OCI-M2 (cell line): ENCODE results near the gene CRYBB3.

ENCODE experiments used
- DNase-seq: peaks from one replicate; lab custom pipeline; 2025; ENCODE audit not compliant: unreplicated experiment; lab: John Stamatoyannopoulos, UW

The CRYBB3 gene

DNA sequence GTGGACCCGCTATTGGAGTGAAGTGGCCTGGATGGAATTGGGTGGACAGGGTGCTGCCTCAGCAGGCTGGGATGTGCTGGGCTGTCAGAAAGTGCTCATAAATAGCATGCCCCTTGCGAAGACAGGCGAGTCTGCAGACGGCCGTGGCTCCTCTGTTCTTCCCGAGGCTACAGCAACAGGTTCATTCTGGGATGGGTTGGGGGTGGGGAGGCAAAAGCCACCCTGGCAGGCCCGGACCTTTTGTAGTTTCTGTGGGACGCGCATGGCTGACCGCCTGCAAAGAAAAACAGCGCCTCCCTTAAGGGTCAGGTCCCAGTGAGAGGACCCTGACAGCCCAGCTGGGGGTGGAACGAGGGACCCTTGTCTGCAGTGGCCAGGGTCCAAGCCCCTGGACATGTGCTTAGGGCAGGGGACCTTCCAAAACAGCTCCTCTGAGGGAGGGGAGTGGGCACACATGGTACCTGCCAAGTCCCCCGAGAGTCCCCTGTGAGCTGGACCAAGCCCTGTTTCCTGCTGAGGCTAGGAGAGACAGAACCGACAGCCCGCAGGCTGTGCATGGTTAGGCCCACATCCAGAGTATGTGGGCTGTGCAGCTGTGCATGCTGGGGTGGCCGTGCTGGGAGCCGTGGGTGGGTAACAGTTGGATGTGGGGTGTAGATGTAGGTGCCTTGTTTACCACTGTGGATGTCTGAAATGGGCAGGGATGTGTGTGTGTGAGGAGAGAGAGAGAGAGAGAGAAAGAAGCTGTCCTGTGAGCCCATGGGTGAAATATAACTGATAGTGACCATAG lies at the start of gene CRYBB3:
CRYBB3 (plus strand) TSS at position 128 of the 790 bp plus-strand sequence. CDS start 1,539 bp downstream, outside the sequence.
- no peak for DNase-seq

DNA sequence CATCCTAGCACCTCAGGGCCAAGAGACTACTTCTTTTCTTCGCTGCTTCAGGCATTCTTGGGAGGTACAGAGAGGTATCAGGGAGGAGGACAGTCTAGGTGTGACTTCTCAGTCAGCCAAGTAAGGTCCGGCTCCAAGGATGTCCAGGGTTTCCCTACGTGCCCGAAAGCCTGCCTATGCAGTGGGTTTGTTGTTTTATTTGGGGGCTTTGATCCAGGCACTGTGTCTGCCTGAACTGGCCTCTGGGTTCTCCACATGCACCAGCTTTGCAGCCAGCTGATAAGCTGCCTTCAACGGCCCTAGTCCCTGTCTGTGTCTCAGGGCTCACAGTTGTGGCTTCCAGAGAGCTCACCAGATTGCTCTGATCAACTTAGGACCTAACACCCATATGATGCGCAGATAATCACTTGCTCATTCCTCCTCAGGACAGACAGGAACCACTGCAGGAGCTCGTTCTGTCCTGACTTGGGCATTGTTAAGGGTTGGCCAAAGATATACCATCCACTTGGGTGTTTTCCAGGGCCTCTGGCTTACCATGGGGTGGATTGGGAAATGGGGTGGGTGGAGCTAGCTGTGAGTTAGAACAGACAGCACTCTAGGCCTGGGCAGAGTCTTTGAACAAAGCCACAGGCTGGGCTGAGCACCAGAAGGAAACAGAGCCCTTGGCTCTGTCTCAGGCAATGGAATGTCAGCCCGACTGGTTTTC lies 45.5 kb upstream of the CRYBB3 start:
- peak; percentile 12 for DNase-seq

- DNase-seq = no peak
Observed at GRCh38 chr22:25154667-25154999, 45.0 kb upstream of the CRYBB3 start.

DNA sequence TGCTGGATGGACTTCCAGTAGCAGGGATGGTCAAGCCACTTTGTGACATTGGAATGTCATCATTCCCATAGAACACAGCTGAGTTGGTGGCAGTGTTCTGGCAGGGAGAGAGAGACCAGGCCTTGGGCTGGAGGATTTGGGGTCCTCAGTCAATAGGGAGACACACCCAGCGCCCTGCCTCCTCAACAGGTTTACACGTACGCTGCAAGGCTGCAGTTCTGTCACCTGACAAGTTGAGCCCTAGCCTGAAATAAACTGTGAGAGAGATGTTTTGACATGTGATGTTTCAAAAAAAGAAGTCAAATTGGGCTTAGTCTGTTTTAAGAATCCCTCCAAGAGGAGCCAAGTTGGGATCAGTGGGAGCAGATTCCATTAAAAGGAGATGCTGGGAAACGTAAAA lies 42.9 kb upstream of the CRYBB3 start:
- DNase-seq = no peak

- DNase-seq = no peak
Observed at GRCh38 chr22:25159028-25159427, 40.6 kb upstream of the CRYBB3 start.

DNA sequence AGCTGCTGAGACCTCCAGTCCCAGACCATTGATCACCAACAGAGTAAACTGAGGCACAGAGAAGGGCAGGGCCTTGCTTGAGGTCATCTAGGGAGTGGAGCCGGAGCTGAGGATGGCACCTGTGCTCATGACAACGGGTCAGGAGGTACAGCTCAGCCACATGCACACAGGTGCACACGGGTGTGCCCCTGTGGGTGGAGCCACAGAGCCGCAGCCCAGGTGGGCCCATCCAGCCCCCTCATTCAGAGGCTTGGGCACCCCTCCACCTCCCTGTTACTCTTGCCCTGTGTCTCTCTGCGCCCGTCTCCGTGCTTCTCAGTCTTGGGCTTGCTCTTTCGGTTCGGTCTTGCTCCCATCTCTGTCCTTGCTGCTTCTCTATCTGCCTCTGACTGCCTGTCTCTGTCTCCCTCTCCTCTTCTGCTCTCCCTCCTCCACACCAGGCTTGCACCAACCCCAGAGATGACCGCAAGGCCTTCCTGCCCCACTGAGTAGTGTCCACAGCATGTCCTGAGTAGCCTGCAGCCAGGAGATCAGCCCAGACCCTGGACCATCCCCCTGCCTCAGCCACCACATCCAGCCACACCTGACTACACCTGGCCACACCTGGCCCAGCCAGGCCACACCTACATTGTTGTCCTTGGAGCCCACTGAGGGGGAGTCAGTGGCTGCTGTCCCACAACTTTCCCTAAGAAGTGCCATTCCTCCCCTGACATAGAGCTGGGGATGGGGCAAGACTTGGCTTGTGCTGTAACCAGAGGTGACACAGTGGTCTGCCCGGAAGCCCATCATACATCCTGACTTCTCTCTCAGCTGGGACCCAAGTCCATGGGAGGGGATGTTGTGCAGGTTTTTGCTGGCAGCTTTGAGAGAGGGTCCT lies 39.3 kb upstream of the CRYBB3 start:
- no peak for DNase-seq

DNA sequence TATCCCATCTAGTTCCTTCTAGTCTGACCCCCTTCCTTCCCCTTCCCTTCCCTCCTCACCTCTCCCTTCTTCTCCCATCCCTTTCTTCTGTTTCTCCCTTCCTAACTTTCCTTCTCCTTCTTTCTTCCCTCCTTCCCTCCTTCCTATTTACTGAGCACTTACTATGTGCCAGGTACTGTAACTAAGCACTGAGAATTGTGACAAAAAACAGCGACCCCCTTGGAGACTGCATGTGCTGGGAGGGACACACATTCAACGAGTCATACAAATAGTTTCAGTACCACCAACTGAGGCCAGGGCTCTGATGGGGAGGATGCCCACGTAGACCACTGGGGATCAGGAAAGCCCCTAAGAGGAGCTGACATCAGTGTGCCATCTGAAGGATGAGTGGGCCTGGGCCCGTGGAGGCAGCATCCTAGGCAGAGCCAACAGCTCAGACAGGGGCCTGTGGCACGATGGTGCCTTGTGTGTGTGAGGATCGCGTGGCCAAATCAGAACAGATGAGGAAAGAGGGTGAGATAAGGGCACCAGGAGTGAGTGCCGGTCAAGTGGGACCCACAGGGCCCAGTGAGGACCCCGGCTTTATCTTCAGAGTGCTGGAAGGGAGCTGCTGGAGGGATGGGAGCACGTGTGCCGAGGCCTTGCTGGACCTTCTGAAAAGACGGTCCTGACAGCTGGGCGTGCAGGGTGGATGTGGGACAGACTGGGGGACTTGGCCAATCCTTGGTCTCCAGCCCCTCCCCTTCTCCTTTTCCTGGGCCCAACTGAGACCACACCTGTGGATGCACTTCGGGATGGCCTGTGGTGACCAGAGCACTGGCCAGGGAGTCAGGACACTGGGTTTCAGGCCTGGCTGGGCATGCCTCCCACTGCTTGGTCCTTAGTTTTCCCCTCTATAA lies 38.4 kb upstream of the CRYBB3 start:
- DNase-seq = no peak

DNA sequence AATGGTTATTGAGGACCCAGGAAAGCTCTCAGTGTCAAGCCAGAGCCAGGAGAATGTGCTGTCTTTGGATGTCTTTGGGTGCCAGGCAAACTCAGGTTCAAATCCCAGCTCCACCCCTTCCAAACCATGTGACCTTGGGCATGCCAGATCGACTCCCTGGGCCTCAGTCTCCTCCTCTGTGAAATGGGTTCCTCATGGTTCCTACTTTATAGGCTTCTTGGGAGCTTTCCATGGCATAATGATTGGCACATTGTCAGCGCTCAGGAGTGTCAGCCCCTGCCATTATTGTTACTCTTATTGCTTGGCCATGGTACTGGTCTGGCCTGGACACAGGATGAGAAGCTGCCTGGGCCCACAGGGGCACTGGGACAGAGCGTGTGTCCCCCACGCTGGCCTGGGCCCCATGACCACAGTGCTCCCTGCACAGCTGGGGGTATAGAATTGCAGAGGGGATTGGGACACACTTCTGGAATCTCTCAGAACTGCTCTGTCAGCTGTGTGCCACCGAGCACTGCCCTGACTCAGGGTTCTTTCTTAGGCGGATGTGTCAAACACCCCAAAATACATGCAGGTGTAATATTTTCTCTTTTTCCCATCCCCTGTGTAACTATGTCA lies 37.6 kb upstream of the CRYBB3 start:
- DNase-seq = no peak

DNA sequence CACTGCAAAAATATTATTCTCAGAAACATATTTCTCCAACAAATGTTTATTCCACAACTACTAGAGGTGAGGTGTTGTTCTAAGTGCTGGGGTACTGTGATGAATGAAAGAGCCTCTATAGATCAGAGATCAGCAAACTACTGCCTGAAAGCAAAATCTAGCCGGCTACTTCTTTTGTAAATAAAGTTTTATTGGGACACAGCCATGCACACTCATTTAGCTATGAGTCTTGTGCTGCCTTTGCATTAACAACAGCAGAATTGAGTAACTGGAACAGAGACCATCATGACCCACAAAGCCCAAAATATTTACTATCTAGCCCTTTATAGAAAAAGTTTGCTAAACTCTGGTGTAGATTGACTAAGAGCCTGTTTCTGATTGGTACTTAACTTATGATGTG lies 37.1 kb upstream of the CRYBB3 start:
- DNase-seq = no peak

DNA sequence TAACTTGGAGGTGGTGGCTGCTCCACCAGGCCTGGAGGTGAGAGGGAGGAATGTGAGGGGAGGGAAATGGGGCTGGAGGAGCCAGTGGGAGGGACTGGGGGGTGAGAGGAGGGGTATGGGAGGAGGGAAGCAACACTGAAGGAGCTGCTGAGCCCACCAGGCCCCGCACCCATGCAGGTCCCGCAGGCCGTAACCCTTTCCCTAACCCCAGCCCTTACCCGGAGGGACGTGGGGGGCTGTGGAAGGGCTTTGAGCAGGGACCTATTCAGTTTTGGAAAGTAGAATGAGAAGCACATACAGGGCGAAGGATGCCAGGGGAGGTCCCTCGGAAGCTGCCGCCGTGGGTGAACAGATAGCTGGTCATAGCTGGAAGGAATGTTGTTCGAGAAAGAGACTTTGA lies 33.9 kb upstream of the CRYBB3 start:
- no peak for DNase-seq

DNA sequence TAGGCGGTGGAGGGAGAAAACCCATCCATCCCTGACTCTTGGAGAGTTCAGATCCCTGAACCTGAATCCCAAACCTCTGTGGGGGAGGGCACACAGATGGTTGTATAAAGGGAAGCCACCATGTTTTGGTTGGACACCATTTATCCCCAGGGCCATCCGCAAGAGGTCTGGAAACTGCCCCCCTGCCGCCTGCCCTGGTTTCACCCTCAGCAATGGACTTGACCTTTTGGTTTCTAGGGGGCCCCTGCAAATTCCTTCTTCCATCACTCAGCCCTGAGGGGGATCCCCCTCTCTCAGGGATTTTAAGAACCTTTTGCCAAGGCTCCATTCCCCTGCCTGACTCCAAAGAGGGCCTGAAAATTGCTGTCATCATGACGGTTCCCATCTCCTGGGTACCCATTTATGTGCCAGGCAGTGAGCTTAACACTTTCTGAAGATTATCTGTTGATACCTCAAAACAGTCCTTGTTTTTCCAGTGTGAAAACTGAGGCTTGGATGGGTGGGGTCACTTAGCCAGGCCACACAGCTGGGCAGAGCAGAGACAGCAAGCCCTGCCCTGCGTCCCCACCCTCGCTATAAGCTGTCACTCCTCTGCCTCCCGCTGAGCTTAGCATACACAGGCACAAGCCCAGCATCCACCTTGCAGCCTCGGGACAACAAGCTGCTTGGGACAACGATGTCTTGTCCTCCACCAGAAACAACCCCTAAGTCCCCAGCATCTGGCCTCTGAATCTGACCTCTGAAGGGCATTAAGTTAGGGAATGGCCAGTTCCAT lies 33.2 kb upstream of the CRYBB3 start:
- DNase-seq = no peak

- no peak for DNase-seq
Observed at GRCh38 chr22:25167082-25167481, 32.6 kb upstream of the CRYBB3 start.

- no peak for DNase-seq
Observed at GRCh38 chr22:25167834-25168601, 31.6 kb upstream of the CRYBB3 start.

DNA sequence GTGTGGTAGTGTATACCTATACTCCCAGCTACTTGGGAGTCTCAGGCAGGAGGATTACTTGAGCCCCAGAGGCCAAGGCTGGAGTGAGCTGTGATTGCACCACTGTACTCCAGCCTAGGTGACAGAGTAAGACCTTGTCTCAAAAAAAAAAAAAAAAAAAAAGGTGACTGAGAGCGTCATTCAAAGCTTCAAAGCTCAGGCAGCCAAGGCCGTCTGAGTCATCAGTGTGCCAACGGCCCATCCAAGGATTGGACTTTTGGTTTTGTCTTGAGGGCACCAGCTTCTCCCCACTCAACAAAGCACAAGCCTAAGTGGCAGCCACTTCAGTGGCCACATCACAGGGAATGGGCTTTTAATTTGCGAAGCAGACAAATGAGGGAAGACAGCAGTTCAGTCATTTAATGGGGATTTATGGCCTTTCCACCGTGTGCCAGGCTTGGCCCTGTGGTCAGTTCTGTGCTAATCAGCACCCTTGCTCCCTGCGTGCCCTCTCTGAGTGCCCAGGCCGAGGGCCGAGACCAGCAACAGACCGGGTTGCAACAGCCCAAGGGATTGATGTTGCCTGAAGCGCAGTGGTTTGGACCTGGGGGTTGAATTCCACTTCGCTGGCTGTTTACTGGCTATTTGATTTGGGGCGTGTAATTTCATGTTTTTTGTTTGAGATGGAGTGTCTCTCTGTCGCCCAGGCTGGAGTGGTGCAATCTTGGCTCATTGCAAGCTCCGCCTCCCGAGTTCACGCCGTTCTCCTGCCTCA lies 30.2 kb upstream of the CRYBB3 start:
- DNase-seq = no peak

GRCh38 chr22:25170426-25170980 lies 29.2 kb upstream of the CRYBB3 start:
- DNase-seq = no peak

GRCh38 chr22:25172153-25172552 lies 27.5 kb upstream of the CRYBB3 start:
- no peak for DNase-seq

DNA sequence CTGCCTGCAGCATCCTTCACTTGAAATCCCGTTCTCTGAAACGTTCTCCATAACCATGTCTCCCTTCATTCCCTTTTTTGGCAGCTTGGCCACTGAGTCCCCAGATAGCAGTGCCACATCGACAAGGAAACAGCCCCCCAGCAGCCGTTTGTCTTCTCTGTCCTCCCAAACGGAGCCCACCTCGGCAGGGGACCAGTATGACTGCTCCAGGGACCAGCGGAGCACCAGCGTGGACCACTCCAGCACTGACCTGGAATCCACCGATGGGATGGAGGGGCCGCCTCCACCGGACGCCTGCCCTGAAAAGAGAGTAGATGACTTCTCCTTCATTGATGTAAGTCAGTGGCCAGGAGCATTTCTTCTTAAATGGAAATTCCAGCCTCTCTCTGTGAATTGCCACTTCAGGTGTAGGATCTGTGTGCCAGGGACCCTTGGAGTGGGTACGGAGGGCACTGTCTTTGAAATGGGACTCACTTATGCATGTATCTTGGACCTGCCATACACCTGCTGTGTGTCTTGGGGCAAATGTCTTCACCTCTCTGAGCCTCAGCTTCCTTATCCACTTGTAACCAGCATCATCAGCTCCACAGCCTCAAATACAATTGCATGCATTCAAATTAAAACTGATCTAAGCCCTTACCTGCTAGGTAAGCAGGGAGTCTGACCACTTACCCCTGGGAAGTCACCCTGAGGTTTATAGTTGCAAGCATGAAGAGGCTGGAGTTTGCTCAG lies 25.3 kb upstream of the CRYBB3 start:
- DNase-seq = no peak
